ENCODE measurements around the gene TSNAX.

- TF ChIP-seq, protein P1, sequence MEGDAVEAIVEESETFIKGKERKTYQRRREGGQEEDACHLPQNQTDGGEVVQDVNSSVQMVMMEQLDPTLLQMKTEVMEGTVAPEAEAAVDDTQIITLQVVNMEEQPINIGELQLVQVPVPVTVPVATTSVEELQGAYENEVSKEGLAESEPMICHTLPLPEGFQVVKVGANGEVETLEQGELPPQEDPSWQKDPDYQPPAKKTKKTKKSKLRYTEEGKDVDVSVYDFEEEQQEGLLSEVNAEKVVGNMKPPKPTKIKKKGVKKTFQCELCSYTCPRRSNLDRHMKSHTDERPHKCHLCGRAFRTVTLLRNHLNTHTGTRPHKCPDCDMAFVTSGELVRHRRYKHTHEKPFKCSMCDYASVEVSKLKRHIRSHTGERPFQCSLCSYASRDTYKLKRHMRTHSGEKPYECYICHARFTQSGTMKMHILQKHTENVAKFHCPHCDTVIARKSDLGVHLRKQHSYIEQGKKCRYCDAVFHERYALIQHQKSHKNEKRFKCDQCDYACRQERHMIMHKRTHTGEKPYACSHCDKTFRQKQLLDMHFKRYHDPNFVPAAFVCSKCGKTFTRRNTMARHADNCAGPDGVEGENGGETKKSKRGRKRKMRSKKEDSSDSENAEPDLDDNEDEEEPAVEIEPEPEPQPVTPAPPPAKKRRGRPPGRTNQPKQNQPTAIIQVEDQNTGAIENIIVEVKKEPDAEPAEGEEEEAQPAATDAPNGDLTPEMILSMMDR (IDR thresholded peaks at IDR 0.05), result no peak
- no peak for TF ChIP-seq EZH2 (IDR thresholded peaks at IDR 0.05)
These were observed 1.9 kb upstream of the TSNAX start for GRCh38 chr1:231526536-231526935.
